GM21786 (cell line): ENCODE data around the gene CAVIN1.
"Not testable (repeated sequence)": the region's sequence is repeated elsewhere in the genome, so short reads cannot be mapped to it uniquely, and the experiment has no call there.

Source experiments
- ATAC-seq: cut with Tn5 transposase; IDR thresholded peaks from one replicate; pipeline ENCODE4 v1.9.1; 2021; ENCODE audit not compliant: unreplicated experiment

CAVIN1 gene

GRCh38 chr17:42436391-42436790 lies 13.3 kb upstream of the CAVIN1 start:
- ATAC-seq = no peak

GRCh38 chr17:42431758-42432161 lies 8.7 kb upstream of the CAVIN1 start:
- no peak for ATAC-seq

- ATAC-seq = no peak
These were observed 6.8 kb upstream of the CAVIN1 start for GRCh38 chr17:42429726-42430447.

GRCh38 chr17:42428141-42428944 lies 5.3 kb upstream of the CAVIN1 start:
- ATAC-seq = no peak

- no peak for ATAC-seq
These were observed 2.0 kb upstream of the CAVIN1 start for GRCh38 chr17:42424991-42425610.

GRCh38 chr17:42423766-42424165 lies 710 bp upstream of the CAVIN1 start:
- no peak for ATAC-seq

GRCh38 chr17:42422412-42422957 lies 571 bp downstream of the CAVIN1 start:
- ATAC-seq = no peak

- no peak for ATAC-seq
These were observed 1.3 kb downstream of the CAVIN1 start for GRCh38 chr17:42421507-42422338.

GRCh38 chr17:42421136-42421506 lies 1.9 kb downstream of the CAVIN1 start:
- ATAC-seq = no peak

GRCh38 chr17:42417981-42418380 lies 5.1 kb downstream of the CAVIN1 start:
- ATAC-seq = not testable (repeated sequence)

- no peak for ATAC-seq
These were observed 8.2 kb downstream of the CAVIN1 start for GRCh38 chr17:42414704-42415409.

GRCh38 chr17:42413464-42414040 lies 9.5 kb downstream of the CAVIN1 start:
- no peak for ATAC-seq

- no peak for ATAC-seq
These were observed 11.0 kb downstream of the CAVIN1 start for GRCh38 chr17:42411905-42412679.

GRCh38 chr17:42411361-42411760 lies 11.7 kb downstream of the CAVIN1 start:
- no peak for ATAC-seq

GRCh38 chr17:42410319-42410685 lies 12.8 kb downstream of the CAVIN1 start:
- no peak for ATAC-seq

GRCh38 chr17:42409523-42410318 lies 13.3 kb downstream of the CAVIN1 start:
- no peak for ATAC-seq

GRCh38 chr17:42408061-42408460 lies 15.0 kb downstream of the CAVIN1 start:
- no peak for ATAC-seq

- ATAC-seq = no peak
These were observed 15.7 kb downstream of the CAVIN1 start for GRCh38 chr17:42407289-42407836.
